A673 (cell line): ENCODE results near the gene EPHB2.

ENCODE experiments used
- EZH2 ChIP-seq: fragments of 200-600 bp; sonication (generic); IDR thresholded peaks from 2 replicates; pipeline ENCODE4 v1.6.1; 2017; ENCODE audit warnings: borderline replicate concordance, low read depth, mild to moderate bottlenecking, mixed read lengths, antibody characterized with exemption, low read length; ENCODE audit not compliant: poor library complexity, severe bottlenecking
- TF ChIP-seq, protein P1 (sequence below): fragments of 300-800, 200-600 bp; sonication (generic); conservative IDR thresholded peaks from 2 replicates; pipeline ENCODE4 v1.5.1; 2017; ENCODE audit warnings: low read depth, mild to moderate bottlenecking, antibody characterized with exemption, low read length, moderate library complexity, mixed read lengths

DNA sequence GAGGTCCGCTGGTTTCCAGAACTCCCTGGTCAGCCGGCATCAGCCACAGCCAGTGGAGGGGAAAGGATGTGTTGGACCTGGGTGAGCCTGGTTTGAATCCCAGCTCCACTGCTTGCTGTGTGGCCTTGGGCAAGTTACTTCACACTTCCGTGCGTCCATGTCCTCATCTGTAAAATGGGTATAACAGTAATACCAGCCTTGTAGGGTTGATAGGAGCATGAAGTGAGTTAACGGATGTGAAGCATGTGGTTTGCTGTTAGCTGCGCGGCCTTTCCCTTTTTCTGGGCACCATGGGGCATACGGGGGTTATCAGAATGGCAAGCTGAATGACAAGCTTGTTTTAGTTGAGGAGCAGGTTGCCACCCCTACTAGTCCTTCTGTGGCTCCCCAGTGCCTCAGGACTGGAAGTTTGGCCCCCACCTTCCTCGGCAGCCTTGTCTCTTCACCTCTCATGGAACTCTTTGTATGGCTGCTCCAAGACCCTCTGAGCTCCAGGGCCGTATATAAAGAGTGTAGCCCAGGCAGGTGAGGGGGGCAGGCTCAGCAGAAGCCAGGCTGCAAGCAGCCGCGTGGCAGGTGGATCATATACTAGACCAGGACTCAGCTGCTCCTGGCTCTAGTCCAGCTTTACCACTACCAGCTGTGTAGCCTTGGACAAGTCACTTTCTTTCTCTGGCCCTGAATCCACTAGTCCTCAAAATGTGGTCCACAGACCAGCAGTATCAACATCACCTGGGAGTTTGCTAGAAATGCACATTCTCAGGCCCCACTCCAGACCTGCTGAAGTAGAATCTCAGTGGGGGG, 166.7 kb downstream of the EPHB2 start:
- TF ChIP-seq, protein P1, sequence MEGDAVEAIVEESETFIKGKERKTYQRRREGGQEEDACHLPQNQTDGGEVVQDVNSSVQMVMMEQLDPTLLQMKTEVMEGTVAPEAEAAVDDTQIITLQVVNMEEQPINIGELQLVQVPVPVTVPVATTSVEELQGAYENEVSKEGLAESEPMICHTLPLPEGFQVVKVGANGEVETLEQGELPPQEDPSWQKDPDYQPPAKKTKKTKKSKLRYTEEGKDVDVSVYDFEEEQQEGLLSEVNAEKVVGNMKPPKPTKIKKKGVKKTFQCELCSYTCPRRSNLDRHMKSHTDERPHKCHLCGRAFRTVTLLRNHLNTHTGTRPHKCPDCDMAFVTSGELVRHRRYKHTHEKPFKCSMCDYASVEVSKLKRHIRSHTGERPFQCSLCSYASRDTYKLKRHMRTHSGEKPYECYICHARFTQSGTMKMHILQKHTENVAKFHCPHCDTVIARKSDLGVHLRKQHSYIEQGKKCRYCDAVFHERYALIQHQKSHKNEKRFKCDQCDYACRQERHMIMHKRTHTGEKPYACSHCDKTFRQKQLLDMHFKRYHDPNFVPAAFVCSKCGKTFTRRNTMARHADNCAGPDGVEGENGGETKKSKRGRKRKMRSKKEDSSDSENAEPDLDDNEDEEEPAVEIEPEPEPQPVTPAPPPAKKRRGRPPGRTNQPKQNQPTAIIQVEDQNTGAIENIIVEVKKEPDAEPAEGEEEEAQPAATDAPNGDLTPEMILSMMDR: no peak
- no peak for TF ChIP-seq EZH2
